Iris pigment epithelial cell (primary cell): ENCODE data around the gene LRP2.
"Not testable (repeated sequence)": the region's sequence is repeated elsewhere in the genome, so short reads cannot be mapped to it uniquely, and the experiment has no call there.

Source experiments
- DNase-seq: peaks from one replicate; pipeline ENCODE4 v3.0.0-alpha.2; 2011; ENCODE audit warnings: low read depth

Gene LRP2

GRCh38 chr2:169172151-169172735, 190.1 kb downstream of the LRP2 start:
- DNase-seq = peak; percentile 5

DNA sequence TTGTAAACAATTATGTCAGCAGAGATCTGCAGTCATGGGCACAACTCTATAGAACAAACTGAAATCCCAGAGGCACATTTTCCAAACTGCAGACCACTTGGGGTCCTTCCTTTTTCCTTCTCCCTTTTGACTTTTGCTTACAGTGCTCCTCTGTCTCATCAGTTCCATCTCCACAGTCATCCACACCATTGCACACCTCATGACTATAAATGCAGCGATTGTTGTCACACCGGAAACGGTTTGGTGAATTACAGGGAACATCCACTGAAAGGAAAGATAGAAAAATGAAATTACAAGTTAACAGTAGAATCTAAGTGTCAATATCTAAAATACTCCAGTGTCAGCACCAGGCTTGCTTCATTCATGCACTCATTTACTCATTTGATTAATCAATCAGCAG, 196.5 kb downstream of the LRP2 start:
- DNase-seq = no peak

- no peak for DNase-seq
Observed at GRCh38 chr2:169164311-169164710, 198.0 kb downstream of the LRP2 start.

DNA sequence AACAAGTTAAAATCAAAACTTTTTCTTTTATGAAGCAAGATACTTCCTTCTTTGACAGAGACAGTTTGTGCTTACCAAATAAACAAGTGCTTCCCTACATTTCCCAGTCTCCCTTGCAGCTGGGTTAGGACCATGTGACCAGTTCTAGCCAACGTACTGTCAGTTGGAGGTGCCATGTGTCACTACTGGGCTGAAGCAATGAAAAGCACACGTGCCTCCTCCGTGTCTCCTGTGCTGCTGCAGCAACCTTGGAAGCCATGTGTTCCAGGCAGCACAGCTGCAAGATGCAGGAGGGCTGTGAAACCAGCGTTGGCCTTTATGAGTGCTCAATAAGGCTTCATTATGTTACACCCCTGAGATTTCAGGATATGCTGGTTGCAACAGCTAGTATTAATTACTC, 199.7 kb downstream of the LRP2 start:
- no peak for DNase-seq

- no peak for DNase-seq
Observed at GRCh38 chr2:169160926-169161481, 201.3 kb downstream of the LRP2 start.

DNA sequence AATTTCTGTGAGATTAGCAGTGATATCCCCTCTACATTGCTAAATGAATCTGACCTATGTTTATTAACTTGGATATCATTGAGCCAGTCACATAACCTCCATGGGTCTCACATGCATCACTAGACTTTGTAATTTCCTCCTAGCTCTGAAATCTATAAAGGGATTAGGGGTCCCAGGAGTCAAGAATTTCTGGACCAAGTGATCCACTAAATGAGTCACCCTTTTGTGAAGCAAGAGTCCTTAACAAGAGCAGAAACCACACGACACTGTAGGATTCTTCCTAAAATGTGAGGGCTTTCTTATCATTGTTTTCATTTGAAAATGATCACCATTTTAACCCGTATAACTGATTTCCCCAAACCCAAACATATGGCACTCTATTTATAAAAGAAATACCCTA, 202.6 kb downstream of the LRP2 start:
- DNase-seq = no peak

DNA sequence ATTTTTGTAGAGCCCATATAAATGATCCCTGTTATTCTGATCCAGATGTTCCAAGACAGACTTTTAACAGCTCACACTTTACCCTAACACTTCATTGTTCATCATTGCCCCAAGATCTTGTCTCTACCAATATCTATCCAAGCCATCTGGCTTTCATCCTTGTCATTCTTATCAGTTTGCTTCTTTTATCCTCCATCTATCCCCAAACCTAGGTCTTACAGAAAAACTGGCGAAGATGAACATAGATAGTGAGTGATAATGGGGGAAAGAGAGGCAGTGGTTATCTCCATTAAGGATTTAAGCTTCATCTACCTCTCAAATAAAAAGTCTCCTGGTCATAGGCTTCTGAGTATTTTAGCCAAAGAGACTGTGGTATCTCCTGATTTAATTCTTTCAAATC, 203.5 kb downstream of the LRP2 start:
- no peak for DNase-seq

DNA sequence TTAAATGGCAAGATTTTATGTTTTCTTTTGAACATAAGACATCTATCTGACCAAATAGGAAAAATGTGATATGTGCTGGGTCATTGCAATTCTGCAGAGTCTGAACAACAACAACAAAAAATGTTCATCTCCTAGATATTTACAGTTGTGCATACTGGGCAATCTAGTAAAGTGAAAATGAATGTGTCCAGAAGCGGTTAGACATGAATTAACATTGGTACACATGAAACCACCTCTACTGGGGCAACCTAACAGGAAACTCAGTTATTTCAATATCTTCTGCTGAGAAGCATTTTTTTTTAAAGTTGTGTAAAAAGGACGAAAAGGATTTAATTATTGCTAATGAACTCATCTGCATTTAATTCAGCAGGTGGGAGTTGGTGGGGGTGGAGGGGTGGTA, 216.1 kb downstream of the LRP2 start:
- no peak for DNase-seq

DNA sequence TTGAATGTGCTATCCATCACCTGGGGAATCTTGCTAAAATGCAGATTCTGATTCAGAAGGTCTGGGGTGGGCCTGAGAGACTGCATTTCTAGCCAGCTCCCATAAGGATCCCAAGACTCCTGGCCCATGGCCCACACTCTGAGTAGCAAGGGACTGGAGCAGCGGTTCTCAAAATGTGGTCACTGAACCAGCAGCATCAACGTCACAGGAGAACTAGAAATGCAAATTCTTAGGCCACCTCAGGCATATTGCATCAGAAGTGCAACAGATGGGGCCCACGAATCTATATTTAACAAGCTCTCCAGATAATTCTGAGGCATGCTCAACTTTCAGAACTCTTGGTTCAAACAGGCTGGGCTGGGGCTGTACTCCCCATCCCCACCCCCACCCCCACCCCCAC, 218.3 kb downstream of the LRP2 start:
- no peak for DNase-seq

DNA sequence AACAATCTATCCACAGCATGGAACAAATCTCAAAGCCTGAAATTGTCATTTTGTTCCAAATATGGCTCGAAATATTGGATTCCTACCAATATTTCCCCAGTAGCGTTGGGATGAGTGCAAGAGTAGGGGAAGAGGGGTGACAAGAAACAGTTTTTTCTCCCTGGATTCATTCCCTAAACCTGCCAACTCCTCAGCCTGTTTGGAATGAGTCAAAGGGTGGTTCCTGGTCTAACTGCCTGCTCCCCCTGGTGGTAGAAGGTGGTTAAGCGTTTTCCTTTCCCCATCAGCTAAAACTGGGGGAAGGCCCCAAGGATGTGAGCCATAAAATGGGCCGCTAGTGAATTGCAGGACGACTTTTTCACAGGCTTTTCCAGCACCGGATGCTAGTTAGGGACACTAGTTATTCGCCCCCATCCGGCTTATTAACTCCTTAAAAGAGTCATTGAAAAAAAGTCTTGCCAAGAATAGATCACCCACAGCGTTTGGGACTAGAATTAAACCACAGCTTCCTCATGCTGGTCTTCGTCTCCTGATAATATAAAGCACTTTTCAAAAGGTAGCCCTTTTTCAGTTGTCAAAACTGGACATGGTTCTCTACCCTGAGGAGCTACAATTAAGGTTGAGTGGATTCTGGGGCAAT, 220.5 kb downstream of the LRP2 start:
- peak; percentile 49 for DNase-seq

DNA sequence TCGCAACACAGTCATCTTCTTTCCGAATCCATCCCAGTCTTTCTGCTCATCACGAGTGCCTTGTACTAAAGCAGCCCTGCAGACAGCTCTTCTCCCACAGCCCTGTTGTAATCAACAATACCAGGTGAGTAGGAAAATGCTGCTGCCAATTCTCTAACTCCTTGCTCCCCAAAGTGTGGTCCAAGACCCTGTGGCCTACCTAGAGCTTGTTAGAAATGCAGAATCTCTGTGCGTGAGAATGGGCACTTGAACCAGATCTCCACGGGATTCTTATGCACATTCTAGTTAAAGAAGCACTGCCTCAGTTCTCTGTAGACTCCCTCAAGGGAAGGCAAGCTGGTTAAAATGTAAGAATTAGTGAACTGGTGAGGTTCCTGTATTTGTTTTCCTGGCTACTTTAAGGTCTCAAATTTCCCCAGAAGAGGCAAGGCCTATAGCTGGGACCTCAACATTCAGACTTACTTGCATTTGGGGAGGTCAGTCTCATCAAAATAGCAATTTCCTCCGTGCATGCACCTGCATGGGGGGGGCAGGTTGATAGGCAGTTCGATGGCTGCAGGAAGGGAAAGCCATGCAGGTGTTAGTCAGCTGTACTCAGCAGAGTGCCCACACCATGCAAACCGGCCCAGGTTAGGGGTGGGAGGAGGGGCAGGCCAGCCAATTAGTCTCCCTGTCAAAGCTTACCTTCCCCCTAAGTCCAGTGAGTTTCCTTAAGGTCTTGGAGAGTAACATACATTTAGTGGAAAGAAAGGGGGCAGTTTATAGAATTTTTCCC, 222.2 kb downstream of the LRP2 start:
- no peak for DNase-seq

GRCh38 chr2:169139145-169139544, 223.2 kb downstream of the LRP2 start:
- DNase-seq = no peak

- no peak for DNase-seq
Observed at GRCh38 chr2:169137924-169138323, 224.4 kb downstream of the LRP2 start.

DNA sequence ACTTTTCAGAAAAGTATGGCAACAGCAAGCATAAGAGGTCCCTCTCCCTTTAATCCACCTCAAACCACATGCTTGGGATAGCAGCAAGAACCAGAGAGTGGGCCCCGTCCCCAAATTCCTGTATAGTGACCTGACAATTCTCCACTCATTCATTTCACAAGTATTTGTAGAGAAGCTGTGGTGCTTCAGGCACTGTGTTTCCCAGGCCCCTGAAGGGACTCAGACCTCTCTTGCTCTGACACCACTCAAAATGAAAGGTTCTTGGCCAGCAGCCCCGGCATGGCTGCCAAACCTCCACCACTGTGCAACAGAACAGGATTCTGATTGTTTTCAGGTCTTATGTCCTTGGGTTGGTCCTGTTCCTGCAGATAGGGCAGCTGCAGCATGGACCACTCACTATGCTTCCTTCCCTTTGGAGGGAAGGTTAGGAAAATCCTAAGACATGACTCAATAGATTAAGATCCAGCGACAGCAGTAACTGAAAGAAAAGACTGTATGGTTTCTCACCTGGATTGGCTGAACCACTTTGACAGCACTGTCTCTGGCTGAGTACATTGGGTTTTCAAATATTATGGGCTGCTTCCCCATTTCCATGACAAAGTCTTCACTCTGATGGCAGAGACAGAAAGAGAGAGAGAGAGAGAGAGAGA, 225.3 kb downstream of the LRP2 start:
- DNase-seq = no peak

DNA sequence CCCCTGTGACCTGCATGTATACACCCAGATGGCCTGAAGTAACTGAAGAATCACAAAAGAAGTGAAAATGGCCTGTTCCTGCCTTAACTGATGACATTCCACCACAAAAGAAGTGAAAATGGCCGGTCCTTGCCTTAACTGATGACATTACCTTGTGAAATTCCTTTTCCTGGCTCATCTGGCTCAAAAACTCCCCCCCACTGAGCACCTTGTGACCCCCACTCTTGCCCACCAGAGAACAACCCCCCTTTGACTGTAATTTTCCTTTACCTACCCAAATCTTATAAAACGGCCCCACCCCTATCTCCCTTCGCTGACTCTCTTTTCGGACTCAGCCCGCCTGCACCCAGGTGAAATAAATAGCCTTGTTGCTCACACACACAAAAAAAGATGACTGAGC, 225.9 kb downstream of the LRP2 start:
- DNase-seq = not testable (repeated sequence)

DNA sequence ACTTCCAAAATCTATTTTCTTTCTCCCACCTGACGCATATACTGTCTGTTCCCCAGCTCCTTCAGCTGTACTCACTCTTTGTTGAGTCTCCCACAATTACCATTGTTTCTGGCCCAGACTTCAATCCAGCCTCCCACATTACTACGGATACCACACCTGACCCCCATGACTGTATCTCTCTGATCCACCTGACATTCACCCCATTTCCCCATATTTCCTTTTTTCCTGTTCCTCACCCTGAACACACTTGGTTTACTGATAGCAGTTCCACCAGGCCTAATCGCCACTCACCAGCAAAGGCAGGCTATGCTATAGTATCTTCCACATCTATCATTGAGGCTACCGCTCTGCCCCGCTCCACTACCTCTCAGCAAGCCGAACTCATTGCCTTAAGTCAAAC, 228.1 kb downstream of the LRP2 start:
- DNase-seq = not testable (repeated sequence)

DNA sequence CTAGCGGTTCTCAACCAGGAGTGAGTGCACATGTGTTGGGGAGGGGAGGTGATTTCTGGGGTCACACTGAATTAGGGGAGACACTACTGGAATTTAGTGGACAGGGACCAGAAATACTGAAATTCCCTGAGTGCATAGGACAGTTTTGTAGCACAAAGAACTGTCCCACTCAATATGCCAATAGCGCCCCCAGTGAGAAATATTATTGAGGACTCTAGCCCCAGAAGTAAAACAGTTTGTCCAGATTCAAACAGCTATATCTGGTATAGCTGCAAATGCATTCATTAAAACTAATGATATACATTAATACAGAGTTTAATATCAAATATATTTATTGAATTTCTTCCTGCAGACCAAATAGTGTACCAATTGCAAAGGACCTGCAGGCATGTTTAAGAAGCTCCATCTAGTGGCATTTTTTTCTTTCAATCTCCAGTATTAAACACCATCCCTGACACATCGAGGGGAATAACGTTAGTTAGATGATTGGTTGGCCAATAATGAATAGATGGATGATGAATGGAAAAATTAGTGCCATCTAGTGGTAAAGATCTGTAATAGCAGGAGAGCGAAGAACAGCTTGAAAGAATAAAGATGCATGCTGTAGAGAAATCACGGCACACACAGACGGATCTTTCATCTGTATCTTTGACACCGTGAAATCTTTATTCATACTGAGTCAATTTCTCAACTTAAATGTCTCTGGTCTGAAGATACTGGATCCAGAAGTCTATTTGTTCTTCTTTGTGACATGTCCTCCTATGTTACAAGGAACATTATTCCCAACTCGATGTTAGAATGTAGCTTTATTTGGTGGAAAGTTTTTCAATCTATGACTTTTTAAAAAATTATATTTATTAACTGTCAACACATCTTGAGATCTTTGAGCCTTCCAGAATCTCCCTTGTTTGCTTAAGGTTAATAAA, 230.5 kb downstream of the LRP2 start:
- DNase-seq = peak; percentile 51

DNA sequence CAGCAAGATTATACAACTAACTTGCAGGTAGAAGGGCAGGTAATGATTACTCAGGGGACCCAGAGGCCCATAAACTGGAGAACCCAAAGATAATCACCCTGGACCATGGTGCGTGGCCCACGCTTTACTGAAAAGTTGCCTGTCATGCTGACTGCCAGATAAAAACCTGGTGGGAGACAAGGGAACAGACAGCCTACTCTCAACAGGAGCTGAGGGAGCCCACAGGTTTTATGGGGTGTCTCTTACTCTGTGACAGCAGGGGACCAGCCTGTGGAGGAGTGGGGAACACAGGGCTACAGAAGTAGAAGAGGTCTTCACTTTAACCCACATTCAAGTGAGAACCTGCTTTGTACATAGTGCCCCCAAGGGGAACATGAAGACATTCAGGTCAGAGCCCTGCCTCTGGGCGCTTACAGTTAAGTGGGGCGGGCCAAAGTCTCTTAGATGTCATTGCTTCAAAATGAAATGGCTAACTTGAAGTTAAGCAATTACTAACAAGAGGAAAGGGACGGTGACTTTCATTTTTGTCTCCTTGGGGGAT, 232.6 kb downstream of the LRP2 start:
- DNase-seq = no peak

DNA sequence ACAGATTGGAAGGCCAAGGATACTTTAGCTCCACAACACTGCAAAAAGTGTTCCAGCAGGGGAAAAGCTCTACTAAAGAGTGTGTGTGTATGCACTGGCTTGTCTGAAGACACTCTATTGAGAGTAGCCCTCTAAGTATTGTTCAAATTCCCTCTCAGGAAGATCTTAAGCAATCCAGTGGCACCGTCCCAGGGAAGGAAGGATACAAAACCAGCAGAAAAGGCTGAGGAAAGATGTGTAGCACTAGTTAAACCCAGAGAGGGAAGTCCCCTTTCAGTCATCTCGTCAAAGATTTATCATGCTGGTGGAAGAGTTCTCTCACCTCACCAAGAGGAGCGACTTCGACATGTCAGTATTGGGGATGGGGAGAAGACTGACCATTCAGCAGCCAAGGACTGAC, 242.5 kb downstream of the LRP2 start:
- DNase-seq = no peak

DNA sequence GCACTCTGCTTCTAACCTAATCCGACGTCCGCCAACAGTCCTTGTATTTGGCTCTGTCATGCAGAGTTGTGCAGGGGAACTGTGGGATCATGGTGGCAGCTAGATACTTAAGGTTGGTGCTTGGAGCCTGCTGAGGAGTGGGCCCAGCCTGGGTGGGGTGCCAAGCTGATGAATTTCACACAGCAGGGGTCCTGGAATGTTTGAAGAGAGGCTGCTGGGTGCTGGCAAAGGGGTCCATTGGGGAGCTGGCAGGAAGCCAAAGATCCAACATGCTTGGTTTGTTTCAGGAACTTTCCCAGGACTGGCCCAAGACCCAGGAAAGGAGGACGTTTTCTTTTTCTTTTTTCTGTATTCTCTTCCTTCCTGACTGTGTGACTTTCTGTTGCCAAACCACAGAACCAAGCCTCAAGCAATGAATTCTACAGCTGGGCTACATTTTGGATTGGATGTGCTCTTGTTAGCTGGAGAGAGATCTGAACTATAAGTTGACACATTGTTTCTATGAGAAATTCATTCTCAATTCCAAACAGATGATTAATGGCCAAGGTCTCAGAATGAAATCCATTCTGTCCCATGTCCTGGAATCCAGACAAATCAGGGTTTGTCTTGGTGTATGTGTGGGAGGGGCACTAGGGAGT, 243.1 kb downstream of the LRP2 start:
- peak; percentile 15 for DNase-seq

- DNase-seq = no peak
Observed at GRCh38 chr2:169118060-169118459, 244.3 kb downstream of the LRP2 start.
